Spleen (tissue), 7 donors: ENCODE data around the gene CFAP90.

Source experiments
- CTCF ChIP-seq, 11 experiments: fragments of 200-600 bp in 7 of 11; fragments of 450-650 bp in 4 of 11; sonication (generic) in 4 of 11; IDR thresholded peaks in 8 of 11; conservative IDR thresholded peaks in 3 of 11; 1 replicate in 7 of 11; 2 replicates in 4 of 11; pipeline versions ENCODE4 v1.4.0 to v1.8.0; 2016 to 2021; ENCODE audit warnings: antibody characterized with exemption in 11 of 11, inconsistent platforms in 4 of 11, mild to moderate bottlenecking in 1 of 11
- POLR2A ChIP-seq, 3 donors: fragments of 450-650 bp; IDR thresholded peaks; one replicate each; pipeline ENCODE4 v1.5.1; 2017; ENCODE audit warnings: antibody characterized with exemption in 3 of 3, mild to moderate bottlenecking in 1 of 3
- POLR2AphosphoS5 ChIP-seq, 3 donors: sonication (generic); formaldehyde crosslinking; IDR thresholded peaks; one replicate each; pipeline ENCODE4 v1.5.1; 2017; ENCODE audit warnings: antibody characterized with exemption in 3 of 3
- donor health status: DM: no; HTN: no; CAD: no; lungs with moderate emphysema.
- donor health status: DM: no; HTN: no; CAD: no.
- donor health status: DM: no; HTN: no; CAD: no.

- TF ChIP-seq POLR2A (IDR thresholded peaks at IDR 0.05) (no peak), CTCF (IDR thresholded peaks at IDR 0.05 in 8 of 11, conservative IDR thresholded peaks at IDR 0.05 in 3 of 11) (no peak), POLR2AphosphoS5 (IDR thresholded peaks at IDR 0.05) (no peak)
Measured at GRCh38 chr5:7872517-7873130, 21.7 kb upstream of the CFAP90 start.
